Tibial nerve (tissue), 4 donors: ENCODE measurements around the gene MDH1B. TPM values are rescaled to one million over a fixed set of nuclear protein-coding genes. Genes with fewer than 3 reads are reported as not detected.

Experiments
- DNase-seq, 2 donors: peaks; one replicate each; pipeline ENCODE4 v3.0.0-alpha.2; 2019; ENCODE audit warnings: low spot score in 2 of 2
- H3K27ac ChIP-seq, 4 donors: fragments of 200-600 bp; sonication (generic) in 3 of 4; one replicate each; pipeline ENCODE4 v1.5.1; 2017 to 2019; ENCODE audit warnings: mild to moderate bottlenecking in 1 of 4
- H3K27me3 ChIP-seq, 2 donors: fragments of 200-600 bp; sonication (generic) in 1 of 2; one replicate each; pipeline versions ENCODE4 v1.5.1 to v1.6.0; 2017 to 2019
- H3K36me3 ChIP-seq, 3 donors: fragments of 200-600 bp; sonication (generic); one replicate each; pipeline ENCODE4 v1.5.1; 2018 to 2019
- H3K4me1 ChIP-seq, 4 donors: fragments of 200-600 bp; sonication (generic) in 3 of 4; one replicate each; pipeline ENCODE4 v1.5.1; 2017 to 2019
- H3K4me3 ChIP-seq, 4 donors: fragments of 200-600 bp; sonication (generic) in 3 of 4; one replicate each; pipeline ENCODE4 v1.5.1; 2017 to 2019; ENCODE audit warnings: mild to moderate bottlenecking in 1 of 4, moderate library complexity in 1 of 4
- H3K9me3 ChIP-seq, 4 donors: fragments of 200-600 bp; sonication (generic) in 3 of 4; one replicate each; pipeline ENCODE4 v1.5.1; 2017 to 2019
- EP300 ChIP-seq, 2 donors: sonication (generic); formaldehyde crosslinking; IDR thresholded peaks; one replicate each; pipeline ENCODE4 v1.6.1; 2017; ENCODE audit warnings: antibody characterized with exemption in 2 of 2, mild to moderate bottlenecking in 1 of 2
- POLR2A ChIP-seq, 2 donors: fragments of 450-650 bp; IDR thresholded peaks; one replicate each; pipeline ENCODE4 v1.6.1; 2017; ENCODE audit warnings: antibody characterized with exemption in 2 of 2, mild to moderate bottlenecking in 2 of 2, moderate library complexity in 2 of 2
- whole genome bisulfite sequencing, 2 donors: methylation state at CpG; one replicate each; pipeline ENCODE4 v1.1.5; 2018; 5-methylcytosine and 5-hydroxymethylcytosine counted together
- total RNA-seq, 4 donors: library from RNA; depleted of rRNA; stranded (reverse); fragments of >200 nt; gene quantifications; one replicate each; pipeline ENCODE4 v1.1.0, GENCODE V29; 2016
- TF ChIP-seq, protein P1 (sequence below), 5 experiments: fragments of 200-600 bp in 3 of 5; fragments of 450-650 bp in 2 of 5; sonication (generic) in 3 of 5; IDR thresholded peaks; one replicate each; pipeline ENCODE4 v1.5.1; 2016 to 2019; ENCODE audit warnings: antibody characterized with exemption in 5 of 5, mild to moderate bottlenecking in 3 of 5, moderate library complexity in 2 of 5

The MDH1B gene
- total RNA-seq, 4 donors from 2014 or later: 0.63 to 2.4 (median 1.5) TPM; not detected in 1

DNA sequence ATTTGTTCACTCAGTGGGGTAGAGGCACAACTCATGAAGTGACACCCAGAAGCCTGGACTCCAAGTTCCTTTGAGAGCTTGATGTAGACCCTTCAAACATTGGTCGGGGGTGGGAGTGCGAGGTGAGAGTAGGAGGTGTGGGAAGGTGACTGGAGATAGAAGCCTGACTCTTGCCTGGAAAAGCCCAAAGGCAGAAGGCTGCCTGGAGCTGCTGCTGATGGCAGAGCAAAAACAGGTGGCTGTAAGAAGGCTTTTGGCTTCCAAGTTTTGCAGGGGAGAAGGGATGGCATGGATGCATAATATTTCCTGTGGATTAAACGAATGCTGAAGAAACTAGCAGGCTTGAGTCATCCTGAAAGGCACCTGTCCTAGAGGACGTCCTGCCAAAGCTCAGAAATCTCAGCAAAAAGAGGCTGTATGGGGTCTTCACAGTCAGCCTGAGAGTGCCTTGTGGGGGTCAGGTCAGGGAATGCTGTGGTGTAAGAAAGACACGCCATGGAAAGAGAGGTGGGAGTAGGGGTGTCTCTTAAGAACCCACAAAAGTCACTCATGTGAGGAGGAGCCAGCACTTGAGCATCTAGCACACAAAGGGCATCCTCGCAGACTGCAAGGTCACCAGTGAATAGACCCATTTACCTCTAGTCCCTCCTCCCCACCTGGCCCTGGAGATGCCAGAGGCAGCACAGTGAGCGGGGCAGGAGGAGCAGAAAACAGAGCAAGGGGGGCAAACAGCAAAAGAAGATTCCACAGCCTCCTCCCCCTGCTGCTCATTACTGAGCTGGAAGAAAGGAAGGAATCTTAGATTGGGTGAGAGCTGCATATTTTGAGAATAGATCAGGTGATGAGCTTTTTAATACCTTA is 37.8 kb upstream of the MDH1B start:
- H3K36me3 ChIP-seq: no peaks in the 10 kb centered on the region
- DNase-seq: no peak
- no peak overlapping the region for H3K4me3 ChIP-seq
- no peaks in the 10 kb centered on the region for H3K27me3 ChIP-seq
- H3K4me1 ChIP-seq: peaks cover 0 to 34% (median 5%) of the 10 kb centered on the region in 4 donors
- H3K27ac ChIP-seq: peak overlapping the region in 2 of 4 donors; percentile 55 to 75
- 81 to 83% methylated on average over 7 of the region's 7 CpGs for WGBS, 2 donors
- H3K9me3 ChIP-seq: no peaks in the 10 kb centered on the region
- TF ChIP-seq EP300 (IDR thresholded peaks at IDR 0.05): no peak
- TF ChIP-seq, protein P1, sequence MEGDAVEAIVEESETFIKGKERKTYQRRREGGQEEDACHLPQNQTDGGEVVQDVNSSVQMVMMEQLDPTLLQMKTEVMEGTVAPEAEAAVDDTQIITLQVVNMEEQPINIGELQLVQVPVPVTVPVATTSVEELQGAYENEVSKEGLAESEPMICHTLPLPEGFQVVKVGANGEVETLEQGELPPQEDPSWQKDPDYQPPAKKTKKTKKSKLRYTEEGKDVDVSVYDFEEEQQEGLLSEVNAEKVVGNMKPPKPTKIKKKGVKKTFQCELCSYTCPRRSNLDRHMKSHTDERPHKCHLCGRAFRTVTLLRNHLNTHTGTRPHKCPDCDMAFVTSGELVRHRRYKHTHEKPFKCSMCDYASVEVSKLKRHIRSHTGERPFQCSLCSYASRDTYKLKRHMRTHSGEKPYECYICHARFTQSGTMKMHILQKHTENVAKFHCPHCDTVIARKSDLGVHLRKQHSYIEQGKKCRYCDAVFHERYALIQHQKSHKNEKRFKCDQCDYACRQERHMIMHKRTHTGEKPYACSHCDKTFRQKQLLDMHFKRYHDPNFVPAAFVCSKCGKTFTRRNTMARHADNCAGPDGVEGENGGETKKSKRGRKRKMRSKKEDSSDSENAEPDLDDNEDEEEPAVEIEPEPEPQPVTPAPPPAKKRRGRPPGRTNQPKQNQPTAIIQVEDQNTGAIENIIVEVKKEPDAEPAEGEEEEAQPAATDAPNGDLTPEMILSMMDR (IDR thresholded peaks at IDR 0.05): no peak
- TF ChIP-seq POLR2A (IDR thresholded peaks at IDR 0.05): no peak

DNA sequence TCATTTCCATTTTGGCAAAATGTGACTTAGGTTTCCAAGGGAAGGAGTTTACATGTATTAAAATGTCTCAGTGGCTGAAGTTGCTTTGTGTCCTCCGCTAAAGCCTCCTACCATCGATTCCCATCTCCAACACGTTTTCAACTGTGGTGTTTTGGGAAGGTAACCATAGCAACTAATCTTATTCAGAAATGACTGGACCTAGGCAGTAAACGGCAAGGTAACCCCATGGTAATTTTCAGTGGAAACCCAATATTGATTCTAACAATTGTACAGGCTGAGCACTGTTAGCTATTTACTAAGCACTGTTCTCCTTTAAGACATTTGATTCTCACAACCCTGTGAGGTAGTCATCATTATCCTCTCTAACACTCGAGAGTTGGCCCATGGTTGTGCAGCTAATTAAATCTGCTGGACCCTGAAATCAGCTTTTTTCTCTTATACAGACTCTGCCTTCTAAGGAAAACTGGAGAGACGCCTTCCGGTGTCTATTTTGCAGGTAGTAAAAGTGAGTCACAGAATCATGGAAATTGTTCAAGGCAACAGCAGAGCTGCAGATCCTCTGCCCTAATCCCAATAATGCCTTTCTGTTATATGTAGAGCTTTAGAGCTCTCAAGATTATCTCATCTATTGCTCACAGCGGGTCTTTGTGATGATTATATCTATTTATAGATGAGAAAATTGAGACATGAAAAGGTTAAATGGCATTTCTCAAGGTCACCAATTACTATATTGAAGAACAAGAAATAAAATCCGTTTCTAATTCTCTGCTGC is 36.5 kb upstream of the MDH1B start:
- H3K27ac ChIP-seq: no peak overlapping the region
- no peaks in the 10 kb centered on the region for H3K9me3 ChIP-seq
- WGBS, 2 donors: 68 to 70% methylated on average over 9 of the region's 9 CpGs
- H3K27me3 ChIP-seq: no peaks in the 10 kb centered on the region
- DNase-seq: no peak
- H3K4me1 ChIP-seq: peaks cover 0 to 34% (median 5%) of the 10 kb centered on the region in 4 donors
- peaks cover 0 to 5% (median 0%) of the 10 kb centered on the region in 3 donors for H3K36me3 ChIP-seq
- H3K4me3 ChIP-seq: no peak overlapping the region
- TF ChIP-seq POLR2A (IDR thresholded peaks at IDR 0.05) (no peak), EP300 (IDR thresholded peaks at IDR 0.05) (no peak)
- TF ChIP-seq, protein P1 (IDR thresholded peaks at IDR 0.05): no peak

DNA sequence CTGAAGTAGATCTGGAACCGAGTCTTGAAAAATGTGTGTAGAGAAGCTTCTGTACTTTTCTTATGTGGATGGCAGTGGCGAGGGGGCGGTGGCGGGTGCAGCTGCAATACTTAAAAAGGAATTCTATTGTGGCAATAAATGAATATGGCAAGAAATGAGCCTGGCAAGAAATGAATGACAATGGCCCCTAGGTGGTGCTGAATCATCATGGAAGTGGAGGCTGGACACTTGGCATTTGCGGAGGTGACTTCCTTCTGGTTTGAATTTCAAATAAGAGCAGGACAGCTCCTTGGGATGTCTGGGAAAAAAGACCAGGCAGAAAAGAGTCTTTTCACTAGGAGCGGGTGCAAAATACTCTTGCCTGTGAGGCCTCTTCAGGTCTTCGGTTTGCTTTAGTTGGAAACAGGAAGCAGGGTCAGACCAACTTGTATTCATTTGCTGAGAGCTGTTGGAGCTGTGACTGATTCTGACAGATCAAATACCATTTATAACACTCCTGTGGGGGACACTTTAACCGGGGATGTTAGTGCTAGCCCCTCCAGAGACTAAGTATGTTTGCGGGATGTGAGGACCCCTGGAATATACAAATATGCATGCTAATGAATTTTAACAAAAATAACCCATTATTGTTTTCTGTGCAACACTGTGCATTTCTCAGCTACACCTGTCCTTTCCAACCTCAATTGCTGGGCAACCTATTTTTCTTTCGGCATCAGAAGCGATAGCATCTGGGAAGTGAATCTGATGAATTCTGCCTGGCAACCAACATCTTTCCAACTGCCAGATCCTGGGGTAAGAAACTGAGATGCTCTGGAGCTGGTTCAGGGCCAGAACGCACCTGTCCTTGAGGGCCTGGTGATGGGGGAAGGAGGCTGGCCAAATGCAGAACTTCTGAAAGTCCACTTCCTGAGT is 35.6 kb upstream of the MDH1B start:
- Histone ChIP-seq H3K9me3 (no peaks in the 10 kb centered on the region), H3K27ac (no peak overlapping the region), H3K36me3 (peaks cover 0 to 13% (median 0%) of the 10 kb centered on the region in 3 donors), H3K27me3 (no peaks in the 10 kb centered on the region), H3K4me3 (no peak overlapping the region), H3K4me1 (peaks cover 0 to 34% (median 5%) of the 10 kb centered on the region in 4 donors)
- TF ChIP-seq EP300 (IDR thresholded peaks at IDR 0.05) (peak in 1 of 2 donors; percentile 33), POLR2A (IDR thresholded peaks at IDR 0.05) (no peak)
- TF ChIP-seq, protein P1 (IDR thresholded peaks at IDR 0.05): peak; percentile 59 to 83 (median 68)
- WGBS, 2 donors: 22 to 26% methylated on average over 12 of the region's 12 CpGs
- DNase-seq: peak; percentile 40 to 79

DNA sequence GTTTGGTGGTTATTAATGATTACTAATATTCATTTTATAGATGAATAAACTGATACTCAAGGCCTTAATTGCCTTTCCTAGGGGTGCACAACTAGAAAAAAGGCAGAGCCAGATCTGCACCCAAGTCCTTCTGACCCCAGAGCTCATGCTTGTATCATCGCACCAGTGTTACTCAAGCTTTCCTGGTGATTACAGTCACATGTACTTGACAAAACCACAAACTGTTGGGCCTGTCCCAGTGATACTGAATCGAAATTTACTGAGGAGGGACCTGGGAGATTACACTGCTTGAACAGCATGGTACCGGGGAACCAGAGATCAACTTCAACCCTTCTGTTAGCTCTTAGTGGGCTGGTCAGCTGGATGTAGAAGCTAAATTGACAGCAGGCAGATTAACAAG is 34.0 kb upstream of the MDH1B start:
- H3K36me3 ChIP-seq: peaks cover 0 to 28% (median 0%) of the 10 kb centered on the region in 3 donors
- no peaks in the 10 kb centered on the region for H3K9me3 ChIP-seq
- H3K4me3 ChIP-seq: no peak overlapping the region
- TF ChIP-seq EP300 (IDR thresholded peaks at IDR 0.05) (no peak), POLR2A (IDR thresholded peaks at IDR 0.05) (no peak)
- TF ChIP-seq, protein P1 (IDR thresholded peaks at IDR 0.05): no peak
- H3K27me3 ChIP-seq: no peaks in the 10 kb centered on the region
- no peak overlapping the region for H3K27ac ChIP-seq
- DNase-seq: no peak
- peaks cover 0 to 21% (median 5%) of the 10 kb centered on the region in 4 donors for H3K4me1 ChIP-seq
- WGBS, 2 donors: 66 to 71% methylated on average over 3 of the region's 3 CpGs
